HG02852 (cell line): Measurements from ENCODE around the gene ACSF2.

Experiments
- ATAC-seq: cut with Tn5 transposase; IDR thresholded peaks from one replicate; pipeline ENCODE4 v1.9.1; 2021; ENCODE audit warnings: mild to moderate bottlenecking, moderate library complexity; ENCODE audit not compliant: unreplicated experiment

ACSF2 gene

GRCh38 chr17:50439008-50439407 is 13.0 kb downstream of the ACSF2 start:
- ATAC-seq = no peak

- no peak for ATAC-seq
Observed at GRCh38 chr17:50440172-50440837, 14.3 kb downstream of the ACSF2 start.

GRCh38 chr17:50440838-50441829 is 15.1 kb downstream of the ACSF2 start:
- no peak for ATAC-seq

GRCh38 chr17:50443505-50443974 is 17.5 kb downstream of the ACSF2 start:
- no peak for ATAC-seq

- ATAC-seq = no peak
Observed at GRCh38 chr17:50444841-50445715, 19.1 kb downstream of the ACSF2 start.

- no peak for ATAC-seq
Observed at GRCh38 chr17:50445730-50446325, 19.8 kb downstream of the ACSF2 start.

- ATAC-seq = no peak
Observed at GRCh38 chr17:50447870-50448595, 22.0 kb downstream of the ACSF2 start.

- no peak for ATAC-seq
Observed at GRCh38 chr17:50448643-50449042, 22.6 kb downstream of the ACSF2 start.

GRCh38 chr17:50451943-50452629 is 26.1 kb downstream of the ACSF2 start:
- no peak for ATAC-seq

- no peak for ATAC-seq
Observed at GRCh38 chr17:50452630-50453300, 26.7 kb downstream of the ACSF2 start.

GRCh38 chr17:50453901-50454300 is 27.9 kb downstream of the ACSF2 start:
- ATAC-seq = no peak

- ATAC-seq = no peak
Observed at GRCh38 chr17:50457621-50458020, 31.6 kb downstream of the ACSF2 start.

- ATAC-seq = no peak
Observed at GRCh38 chr17:50458270-50458669, 32.3 kb downstream of the ACSF2 start.

- ATAC-seq = no peak
Observed at GRCh38 chr17:50458701-50459676, 33.0 kb downstream of the ACSF2 start.

GRCh38 chr17:50459756-50460155 is 33.7 kb downstream of the ACSF2 start:
- ATAC-seq = no peak

GRCh38 chr17:50460831-50461526 is 35.0 kb downstream of the ACSF2 start:
- no peak for ATAC-seq

GRCh38 chr17:50461550-50462132 is 35.6 kb downstream of the ACSF2 start:
- ATAC-seq = no peak
